HepG2 (cell line): ENCODE measurements around the gene CAV3. TPM values are rescaled to one million over a fixed set of nuclear protein-coding genes. Genes with fewer than 3 reads are reported as not detected.
"Not testable (repeated sequence)": the region's sequence is repeated elsewhere in the genome, so short reads cannot be mapped to it uniquely, and the experiment has no call there.

Experiments used
- ATAC-seq: fragments of 200-7000 bp; cut with Tn5 transposase; 3 replicates; pipeline ENCODE4 v1.9.1; 2020; ENCODE audit warnings: mild to moderate bottlenecking, moderate library complexity
- BruUV-seq: library from RNA; stranded (reverse); fragments of 400-500 nt; replicated peaks from 2 replicates; lab custom pipeline; 2021; lab: Mats Ljungman, UMichigan
- CTCF ChIA-PET: fragments of 300-600 bp; formaldehyde crosslinking; extraction: SDS; loops from one replicate; lab custom pipeline; 2021; ENCODE audit warnings: low total read pairs, inconsistent platforms, low intra/inter-chr PET ratio; lab: Yijun Ruan, JAX
- POLR2A ChIA-PET: fragments of 350-600 bp; sonication (Branson Sonifier 250); formaldehyde crosslinking; loops from one replicate; lab custom pipeline; 2020; ENCODE audit warnings: antibody characterized with exemption, inconsistent platforms; lab: Yijun Ruan, JAX
- DNase-seq: peaks from one replicate; pipeline ENCODE4 v3.0.0-alpha.2; 2015; ENCODE audit warnings: low spot score
- FAIRE-seq: peaks from 3 replicates; lab custom pipeline; 2011; peaks lifted over from hg19 to GRCh38; lab: Jason Lieb, UNC
- H2AFZ ChIP-seq: one replicate; pipeline ENCODE4 v1.6.1; 2011; ENCODE audit warnings: low read length, inconsistent platforms
- H3K27ac ChIP-seq: fragments of 300-600 bp; 3 replicates; pipeline ENCODE4 v1.8.0; 2011; ENCODE audit warnings: mixed run types, mild to moderate bottlenecking, mixed read lengths, low read length, inconsistent platforms; ENCODE audit not compliant: insufficient read depth; ENCODE audit errors: extremely low read length
- H3K27me3 ChIP-seq, 2 experiments: fragments of 200-600 bp in 1 of 2; 2 replicates in 1 of 2; 3 replicates in 1 of 2; pipeline versions ENCODE4 v1.6.0 to v1.8.0; 2011; ENCODE audit warnings: low read length in 2 of 2, mild to moderate bottlenecking in 2 of 2, moderate library complexity in 2 of 2, inconsistent platforms in 1 of 2; ENCODE audit not compliant: insufficient read depth in 2 of 2, control insufficient read depth in 1 of 2
- H3K36me3 ChIP-seq, 2 experiments: fragments of 200-600 bp in 1 of 2; replicated peaks in 1 of 2; 2 replicates in 1 of 2; 3 replicates in 1 of 2; pipeline versions ENCODE4 v1.5.1 to v1.8.0; 2011; ENCODE audit warnings: low read length in 2 of 2, inconsistent platforms in 1 of 2; ENCODE audit not compliant: insufficient read depth in 2 of 2, control insufficient read depth in 1 of 2
- H3K4me1 ChIP-seq: 2 replicates; pipeline ENCODE4 v1.5.1; 2012; ENCODE audit warnings: low read length, inconsistent platforms; ENCODE audit not compliant: insufficient read depth
- H3K4me2 ChIP-seq: 2 replicates; pipeline ENCODE4 v1.6.0; 2011; ENCODE audit warnings: low read depth, low read length, inconsistent platforms
- H3K4me3 ChIP-seq, 3 experiments: fragments of 200-600 bp in 1 of 3; sonication (generic), shearing (Covaris generic) in 1 of 3; replicated peaks in 1 of 3; 2 replicates each; pipeline ENCODE4 v1.5.1; 2011 to 2016; ENCODE audit warnings: low read length in 3 of 3, inconsistent platforms in 2 of 3, low read depth in 2 of 3, mild to moderate bottlenecking in 2 of 3, control low read depth in 1 of 3, mixed read lengths in 1 of 3; ENCODE audit not compliant: insufficient read depth in 1 of 3
- H3K79me2 ChIP-seq: one replicate; pipeline ENCODE4 v1.6.1; 2011; ENCODE audit warnings: low read length, inconsistent platforms; ENCODE audit not compliant: insufficient read depth
- H3K9ac ChIP-seq: 2 replicates; pipeline ENCODE4 v1.6.0; 2011; ENCODE audit warnings: mild to moderate bottlenecking, low read depth, low read length, inconsistent platforms; ENCODE audit not compliant: insufficient read depth
- H3K9me3 ChIP-seq: 2 replicates; pipeline ENCODE4 v1.5.1; 2012; ENCODE audit warnings: mild to moderate bottlenecking, low read length
- H4K20me1 ChIP-seq: 2 replicates; pipeline ENCODE4 v1.6.0; 2011; ENCODE audit warnings: inconsistent platforms, mild to moderate bottlenecking, low read length, moderate library complexity; ENCODE audit not compliant: insufficient read depth
- CTCF ChIP-seq: sonication (generic); formaldehyde crosslinking; IDR thresholded peaks from 2 replicates; pipeline ENCODE4 v1.5.0; 2020; ENCODE audit warnings: mild to moderate bottlenecking, missing genetic modification reagents, moderate library complexity
- GATAD1 ChIP-seq: IDR thresholded peaks from 2 replicates; pipeline ENCODE4 v1.6.1; 2016; ENCODE audit warnings: missing genetic modification reagents, missing compliant biosample characterization
- RAD21 ChIP-seq: fragments of 450-650 bp; formaldehyde crosslinking; IDR thresholded peaks from 2 replicates; pipeline ENCODE4 v1.5.0; 2020; ENCODE audit warnings: mild to moderate bottlenecking
- STAG1 ChIP-seq: sonication (generic); formaldehyde crosslinking; IDR thresholded peaks from 2 replicates; pipeline ENCODE4 v1.4.0; 2020; ENCODE audit warnings: missing genetic modification reagents
- XRCC5 ChIP-seq: fragments of 200-400 bp; formaldehyde crosslinking; optimal IDR thresholded peaks from 2 replicates; pipeline ENCODE3; 2017; ENCODE audit warnings: mild to moderate bottlenecking, low read length
- ZNF451 ChIP-seq: sonication (generic); formaldehyde crosslinking; IDR thresholded peaks from 2 replicates; pipeline ENCODE4 v1.5.0; 2020; ENCODE audit warnings: mild to moderate bottlenecking, missing genetic modification reagents
- WGBS: methylation state at CpG from one replicate; pipeline ENCODE4 v1.1.6; 2017; ENCODE audit warnings: low lambda C conversion rate; 5-methylcytosine and 5-hydroxymethylcytosine counted together
- in situ Hi-C: cut with HindIII; loops from 2 replicates; pipeline ENCODE4 v1.10.0; 2017; ENCODE audit warnings: low pct_unique_long_range_greater_than_20kb; ENCODE audit not compliant: extremely low pct_ligation_motif_present
- intact Hi-C: fragments of 100-400 bp; cut with micrococcal nuclease; formaldehyde crosslinking; loops from one replicate; pipeline ENCODE4 v1.10.0; 2022; ENCODE audit not compliant: unreplicated experiment
- polyA plus RNA-seq, 8 experiments: library from polyadenylated mRNA; depleted of rRNA in 3 of 8; stranded (reverse) in 7 of 8; unstranded in 1 of 8; fragments of >200 nt; fragmentation: Illumina TruSeq in 4 of 8; extraction: Trizol in 4 of 8; gene quantifications; 2 replicates each; pipeline versions ENCODE4 v1.2.1 to v1.2.3, GENCODE V29; 2011 to 2016; ENCODE audit warnings: low read depth in 4 of 8, missing spikeins in 1 of 8, mixed read lengths in 1 of 8; ENCODE audit not compliant: insufficient read depth in 1 of 8
- total RNA-seq, 5 experiments: library from RNA; depleted of rRNA; stranded (reverse); fragments of >200 nt; fragmentation: Illumina TruSeq; extraction: Trizol; gene quantifications; 2 replicates each; pipeline ENCODE4 v1.2.3, GENCODE V29; 2016; ENCODE audit warnings: low read depth in 1 of 5

CAV3 gene
- total and polyA plus RNA-seq, 2 of the 13 experiments (the other 11 are each of a cell fraction or from before 2014, with no cell fraction given), result not detected

GRCh38 chr3:8713901-8714759, 19.5 kb upstream of the CAV3 start:
- peaks cover 3 to 28% of the 10 kb centered on the region in 2 experiments; a peak in 4 of 5 replicates for H3K27me3 ChIP-seq
- TF ChIP-seq RAD21 (CRISPR knock-in tag) (0 out of 2 replicates have a peak, but pooled peaks have one; percentile 22), STAG1 (CRISPR knock-in tag) (peak; percentile 38; the same call in 1 of the 2 replicates), GATAD1 (CRISPR knock-in tag) (no peak), ZNF451 (CRISPR knock-in tag) (no peak), CTCF (CRISPR knock-in tag) (peak; percentile 52), XRCC5 (peak; percentile 37)
- no peak overlapping the region for H3K4me2 ChIP-seq
- H3K36me3 ChIP-seq, result no peaks in the 10 kb centered on the region
- H3K4me1 ChIP-seq, result peaks cover 20% of the 10 kb centered on the region
- H3K27ac ChIP-seq, result no peak overlapping the region
- no peaks in the 10 kb centered on the region for H3K79me2 ChIP-seq
- H4K20me1 ChIP-seq, result no peaks in the 10 kb centered on the region
- H2AFZ ChIP-seq, result no peak overlapping the region
- DNase-seq, result peak; percentile 13
- no peaks in the 10 kb centered on the region for H3K9me3 ChIP-seq
- FAIRE-seq, result no peak
- no TSS peak for BruUV-seq
- no peak overlapping the region for H3K9ac ChIP-seq
- intact Hi-C loops (no loop called here), in situ Hi-C loops (no loop called here)
- peak; percentile 90 for ATAC-seq
- CTCF ChIA-PET, result no interaction called here
- no peak overlapping the region for H3K4me3 ChIP-seq
- POLR2A ChIA-PET, result no interaction called here
- WGBS, result 55% methylated on average over 7 of the region's 14 CpGs

- CTCF ChIA-PET, POLR2A ChIA-PET, intact Hi-C loops: not testable (repeated sequence)
Observed at GRCh38 chr3:8715757-8716156, 17.8 kb upstream of the CAV3 start.

More at GRCh38 chr3:8715757-8716156, 17.8 kb upstream of the CAV3 start:
- H3K9ac ChIP-seq, BruUV-seq, ATAC-seq, H3K4me3 ChIP-seq, H3K36me3 ChIP-seq, H3K9me3 ChIP-seq, H3K4me2 ChIP-seq, H3K27ac ChIP-seq, H2AFZ ChIP-seq, H4K20me1 ChIP-seq, in situ Hi-C loops, DNase-seq, H3K79me2 ChIP-seq, FAIRE-seq, H3K4me1 ChIP-seq: not testable (repeated sequence)
- 78% methylated on average over 12 of the region's 12 CpGs for WGBS
- peaks cover 3 to 21% of the 10 kb centered on the region in 2 experiments; a peak in 2 of 5 replicates for H3K27me3 ChIP-seq
